Ishikawa (cell line): ENCODE measurements around the gene SHB.

Experiments used
- CEBPB ChIP-seq: IDR thresholded peaks from 2 replicates; pipeline ENCODE4 v1.6.1; 2012
- CREB1 ChIP-seq: IDR thresholded peaks from 2 replicates; pipeline ENCODE4 v1.6.1; 2012; ENCODE audit warnings: low read depth
- EGR1 ChIP-seq: IDR thresholded peaks from 2 replicates; pipeline ENCODE4 v1.6.1; 2012
- EP300 ChIP-seq: IDR thresholded peaks from 2 replicates; pipeline ENCODE4 v1.6.1; 2012; ENCODE audit warnings: borderline replicate concordance
- FOXM1 ChIP-seq: IDR thresholded peaks from 2 replicates; pipeline ENCODE4 v1.6.1; 2012; ENCODE audit warnings: low read depth, borderline replicate concordance
- NFIC ChIP-seq: IDR thresholded peaks from 2 replicates; pipeline ENCODE4 v1.6.1; 2012
- RAD21 ChIP-seq: IDR thresholded peaks from 2 replicates; pipeline ENCODE4 v1.6.1; 2012; ENCODE audit warnings: low read depth
- REST ChIP-seq: IDR thresholded peaks from 2 replicates; pipeline ENCODE4 v1.6.1; 2012; ENCODE audit warnings: low read depth, mild to moderate bottlenecking
- TAF1 ChIP-seq: IDR thresholded peaks from 2 replicates; pipeline ENCODE4 v1.6.1; 2012; ENCODE audit warnings: low read depth, mild to moderate bottlenecking
- TCF12 ChIP-seq: IDR thresholded peaks from 2 replicates; pipeline ENCODE4 v1.6.1; 2012; ENCODE audit warnings: low read depth
- TEAD4 ChIP-seq: IDR thresholded peaks from 2 replicates; pipeline ENCODE4 v1.6.1; 2012
- YY1 ChIP-seq: IDR thresholded peaks from 2 replicates; pipeline ENCODE4 v1.6.1; 2012; ENCODE audit warnings: low read depth
- ZBTB7A ChIP-seq: IDR thresholded peaks from 2 replicates; pipeline ENCODE4 v1.6.1; 2012; ENCODE audit warnings: low read depth
- TF ChIP-seq, protein P1 (sequence below): IDR thresholded peaks from 2 replicates; pipeline ENCODE4 v1.6.1; 2012
- TF ChIP-seq, protein P2 (sequence below): IDR thresholded peaks from 2 replicates; pipeline ENCODE4 v1.6.1; 2012

Gene SHB

GRCh38 chr9:37929441-37929895 is 139.6 kb downstream of the SHB start:
- TF ChIP-seq FOXM1 (no peak), EGR1 (no peak), EP300 (no peak), TAF1 (no peak)
- TF ChIP-seq, protein P1, sequence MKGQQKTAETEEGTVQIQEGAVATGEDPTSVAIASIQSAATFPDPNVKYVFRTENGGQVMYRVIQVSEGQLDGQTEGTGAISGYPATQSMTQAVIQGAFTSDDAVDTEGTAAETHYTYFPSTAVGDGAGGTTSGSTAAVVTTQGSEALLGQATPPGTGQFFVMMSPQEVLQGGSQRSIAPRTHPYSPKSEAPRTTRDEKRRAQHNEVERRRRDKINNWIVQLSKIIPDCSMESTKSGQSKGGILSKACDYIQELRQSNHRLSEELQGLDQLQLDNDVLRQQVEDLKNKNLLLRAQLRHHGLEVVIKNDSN: no peak

- no peak for TF ChIP-seq FOXM1
- TF ChIP-seq, protein P1: no peak
- TF ChIP-seq YY1: no peak
- no peak for TF ChIP-seq TCF12
- no peak for TF ChIP-seq ZBTB7A
- TF ChIP-seq CEBPB: no peak
- TF ChIP-seq TEAD4: no peak
- no peak for TF ChIP-seq REST
- no peak for TF ChIP-seq CREB1
- TF ChIP-seq TAF1: no peak
- no peak for TF ChIP-seq RAD21
- TF ChIP-seq NFIC: no peak
- TF ChIP-seq EP300: no peak
- TF ChIP-seq, protein P2, sequence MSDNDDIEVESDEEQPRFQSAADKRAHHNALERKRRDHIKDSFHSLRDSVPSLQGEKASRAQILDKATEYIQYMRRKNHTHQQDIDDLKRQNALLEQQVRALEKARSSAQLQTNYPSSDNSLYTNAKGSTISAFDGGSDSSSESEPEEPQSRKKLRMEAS: no peak
- no peak for TF ChIP-seq EGR1
Observed at GRCh38 chr9:37928552-37929430, 140.2 kb downstream of the SHB start.

- TF ChIP-seq FOXM1 (no peak), NFIC (no peak), REST (no peak), ZBTB7A (no peak), YY1 (no peak), TCF12 (no peak), CEBPB (no peak), EGR1 (no peak), EP300 (no peak), TAF1 (no peak), CREB1 (no peak), RAD21 (no peak), TEAD4 (no peak)
- TF ChIP-seq, protein P2: no peak
- TF ChIP-seq, protein P1: no peak
Observed at GRCh38 chr9:37927601-37928551, 141.2 kb downstream of the SHB start.

- TF ChIP-seq EP300 (no peak), ZBTB7A (no peak), CEBPB (no peak), TCF12 (no peak), TEAD4 (no peak), RAD21 (no peak), YY1 (no peak), EGR1 (no peak), TAF1 (no peak), NFIC (no peak), REST (no peak), CREB1 (no peak), FOXM1 (no peak)
- TF ChIP-seq, protein P1: no peak
- TF ChIP-seq, protein P2: no peak
Observed at GRCh38 chr9:37927132-37927531, 141.9 kb downstream of the SHB start.
